ENCODE measurements around the gene NAALADL2. TPM values are rescaled to one million over a fixed set of nuclear protein-coding genes. Genes with fewer than 3 reads are reported as not detected.

The NAALADL2 gene
- total and polyA plus RNA-seq, 2 of the 8 experiments (the other 6 are each of a cell fraction or from before 2014, with no cell fraction given) = 0.12 to 0.22 TPM

DNA sequence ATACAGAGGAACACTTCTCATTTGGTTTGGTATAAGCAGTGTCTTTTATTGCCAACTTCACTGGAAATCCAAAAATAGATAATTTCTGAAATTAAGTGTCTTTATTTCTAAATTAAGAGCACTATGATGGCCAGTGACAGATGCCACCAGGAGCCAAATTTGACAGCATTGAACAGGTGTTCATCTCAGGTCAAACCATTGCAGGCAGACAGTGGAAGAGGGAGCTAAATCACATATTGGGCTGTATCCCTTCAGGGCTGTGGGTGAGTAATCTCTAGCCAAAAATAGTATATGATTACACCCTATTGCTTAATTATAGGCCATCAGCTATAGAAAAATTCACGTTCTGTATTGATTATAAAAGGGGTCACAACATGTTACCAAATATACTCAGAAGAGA lies 457.7 kb downstream of the NAALADL2 start:
- H3K18ac ChIP-seq (ENCODE audit: extremely low read depth, low read length) = no peak overlapping the region
- H3K9me3 ChIP-seq (ENCODE audit: insufficient read depth in 2 of 2, low read depth in 1 of 2, low read length in 1 of 2) = no peaks in the 10 kb centered on the region
- H3K4me3 ChIP-seq (ENCODE audit: extremely low read depth in 1 of 4, insufficient read depth in 2 of 4, low read depth in 3 of 4, low read length in 4 of 4) = no peak overlapping the region
- no peak overlapping the region for H2BK5ac ChIP-seq (ENCODE audit: low read depth, low read length)
- no peak overlapping the region for H3K23ac ChIP-seq (ENCODE audit: insufficient read length)
- 89% methylated on average over 1 of the region's 1 CpG; no CpG with 5 or more reads in 1 of the 2 experiments for WGBS, 2 experiments (ENCODE audit: extremely low coverage in 1 of 2, insufficient coverage in 1 of 2, insufficient read length in 1 of 2, insufficient replicate concordance in 2 of 2, low coverage in 1 of 2, low lambda C conversion rate in 2 of 2, missing lambda C conversion rate in 1 of 2)
- CTCF ChIA-PET (ENCODE audit: partially characterized antibody) = no interaction called here
- no peaks in the 10 kb centered on the region for H3K79me1 ChIP-seq (ENCODE audit: low read depth, low read length)
- H4K91ac ChIP-seq (replicated peaks; ENCODE audit: insufficient read length, low read length) = no peak overlapping the region
- no peak overlapping the region for H4K8ac ChIP-seq (ENCODE audit: extremely low read depth, insufficient read depth, low read length)
- no peak overlapping the region for H3K4ac ChIP-seq (replicated peaks; ENCODE audit: insufficient read length, low read depth, low read length)
- no peaks in the 10 kb centered on the region for H3K4me1 ChIP-seq (replicated peaks in 1 of 4; ENCODE audit: control insufficient read depth in 3 of 4, insufficient read depth in 4 of 4, low read length in 3 of 4)
- H2BK12ac ChIP-seq (ENCODE audit: low read depth, low read length) = no peak overlapping the region
- no peaks in the 10 kb centered on the region for H3K79me2 ChIP-seq (ENCODE audit: control insufficient read depth in 1 of 2, insufficient read depth in 2 of 2, low read length in 2 of 2)
- H3K36me3 ChIP-seq (ENCODE audit: control insufficient read depth in 2 of 4, insufficient read depth in 4 of 4, low read length in 3 of 4) = no peaks in the 10 kb centered on the region
- no peaks in the 10 kb centered on the region for H3K27me3 ChIP-seq (replicated peaks in 1 of 4; ENCODE audit: control insufficient read depth in 3 of 4, extremely low read depth in 1 of 4, insufficient read depth in 3 of 4, low read length in 3 of 4)
- H3K14ac ChIP-seq (ENCODE audit: insufficient read length) = no peak overlapping the region
- H2BK120ac ChIP-seq (replicated peaks; ENCODE audit: low read depth, low read length) = no peak overlapping the region
- H2AFZ ChIP-seq (ENCODE audit: low read length) = no peak overlapping the region
- H4K20me1 ChIP-seq (replicated peaks in 1 of 2; ENCODE audit: control insufficient read depth in 1 of 2, insufficient read depth in 2 of 2, low read length in 2 of 2) = no peaks in the 10 kb centered on the region
- no peak overlapping the region for H2BK15ac ChIP-seq (ENCODE audit: low read length)
- no peak overlapping the region for H3K9ac ChIP-seq (replicated peaks in 1 of 4; ENCODE audit: extremely low read depth in 1 of 4, low read depth in 3 of 4, low read length in 3 of 4)
- DNase-seq (ENCODE audit: low read depth in 1 of 2, low spot score in 2 of 2) (no peak), FAIRE-seq (no peak)
- no peak overlapping the region for H2AK5ac ChIP-seq (ENCODE audit: low read depth, low read length)
- H3K4me2 ChIP-seq (ENCODE audit: insufficient read depth in 1 of 2, low read depth in 2 of 2, low read length in 2 of 2) = no peak overlapping the region
- no peak overlapping the region for H2BK20ac ChIP-seq (ENCODE audit: low read length)
- POLR2A ChIA-PET (ENCODE audit: partially characterized antibody) = interaction anchor here (0.7 kb wide), 1 partner anchor 492 kb away, joined by 3 read pairs; no protein-coding TSS in a partner anchor
- H3K27ac ChIP-seq (ENCODE audit: low read depth, low read length) = no peak overlapping the region
- no peak overlapping the region for H3K56ac ChIP-seq (replicated peaks; ENCODE audit: insufficient read length, low read depth, low read length)
- H4K5ac ChIP-seq (ENCODE audit: insufficient read length, low read depth, low read length) = no peak overlapping the region
- H3K23me2 ChIP-seq (ENCODE audit: low read depth, low read length) = no peaks in the 10 kb centered on the region
- TF ChIP-seq CEBPB (IDR thresholded peaks at IDR 0.05; ENCODE audit: low read depth, low read length) (no peak), RXRA (IDR thresholded peaks at IDR 0.05; ENCODE audit: insufficient read depth, low read depth, low read length) (no peak), ASH2L (IDR thresholded peaks at IDR 0.05; ENCODE audit: low read length) (no peak), ZNF274 (IDR thresholded peaks at IDR 0.05; ENCODE audit: borderline replicate concordance, extremely low read depth, low read length) (no peak), BACH1 (IDR thresholded peaks at IDR 0.05; ENCODE audit: low read length) (no peak), POLR2A (IDR thresholded peaks at IDR 0.05; ENCODE audit: control extremely low read depth in 1 of 2, low read depth in 2 of 2, low read length in 2 of 2) (no peak), JUND (IDR thresholded peaks at IDR 0.05; ENCODE audit: low read length) (no peak), CHD1 (IDR thresholded peaks at IDR 0.05; ENCODE audit: low read depth, low read length) (no peak), RNF2 (IDR thresholded peaks at IDR 0.05; ENCODE audit: borderline replicate concordance, low read depth, low read length, missing control alignments, poor library complexity, severe bottlenecking) (no peak), SP1 (IDR thresholded peaks at IDR 0.05; ENCODE audit: low read depth, low read length) (no peak), TBP (IDR thresholded peaks at IDR 0.05; ENCODE audit: low read depth, low read length) (no peak), SUZ12 (IDR thresholded peaks at IDR 0.05; ENCODE audit: low read length) (no peak), KDM4A (IDR thresholded peaks at IDR 0.05; ENCODE audit: low read depth, low read length, severe bottlenecking) (no peak), FOSL1 (IDR thresholded peaks at IDR 0.05; ENCODE audit: insufficient read depth, low read depth, low read length) (no peak)
- TF ChIP-seq, protein P1, sequence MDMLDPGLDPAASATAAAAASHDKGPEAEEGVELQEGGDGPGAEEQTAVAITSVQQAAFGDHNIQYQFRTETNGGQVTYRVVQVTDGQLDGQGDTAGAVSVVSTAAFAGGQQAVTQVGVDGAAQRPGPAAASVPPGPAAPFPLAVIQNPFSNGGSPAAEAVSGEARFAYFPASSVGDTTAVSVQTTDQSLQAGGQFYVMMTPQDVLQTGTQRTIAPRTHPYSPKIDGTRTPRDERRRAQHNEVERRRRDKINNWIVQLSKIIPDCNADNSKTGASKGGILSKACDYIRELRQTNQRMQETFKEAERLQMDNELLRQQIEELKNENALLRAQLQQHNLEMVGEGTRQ (IDR thresholded peaks at IDR 0.05; ENCODE audit: low read length) = no peak
